Activated T-helper 2 cell treated with anti-CD3 and anti-CD28 coated beads, Interferon-gamma antibody, Interleukin-2, Interleukin-4, amounts not matched to agents 10 μg/mL and 5 μg/mL and 100 μg/mL, durations not matched to agents 14 hours and 24 hours and 36 hours (primary cell): Measurements from ENCODE around the gene IL22RA1. TPM values are rescaled to one million over a fixed set of nuclear protein-coding genes. Genes with fewer than 3 reads are reported as not detected.

ENCODE experiments used
- DNase-seq: peaks from one replicate; pipeline ENCODE4 v3.0.0; 2021; ENCODE audit warnings: low spot score
- H3K27ac Mint-ChIP-seq: one replicate; pipeline ENCODE4 v1.8.0; 2021; ENCODE audit warnings: mixed read lengths
- H3K27me3 Mint-ChIP-seq: one replicate; pipeline ENCODE4 v1.8.0; 2021; ENCODE audit warnings: low read depth, mixed read lengths
- H3K36me3 Mint-ChIP-seq: one replicate; pipeline ENCODE4 v1.8.0; 2021; ENCODE audit warnings: low read depth, mixed read lengths
- H3K4me1 Mint-ChIP-seq: one replicate; pipeline ENCODE4 v1.8.0; 2021; ENCODE audit warnings: low read depth, mixed read lengths
- H3K4me3 Mint-ChIP-seq: one replicate; pipeline ENCODE4 v1.8.0; 2021; ENCODE audit warnings: low read depth, mild to moderate bottlenecking, moderate library complexity, mixed read lengths
- H3K9me3 Mint-ChIP-seq: one replicate; pipeline ENCODE4 v1.8.0; 2021; ENCODE audit warnings: mixed read lengths
- intact Hi-C: fragments of 100-400 bp; cut with micrococcal nuclease; formaldehyde crosslinking; loops from one replicate; pipeline ENCODE4 v1.15.1; 2023
- total RNA-seq: library from RNA; stranded (reverse); gene quantifications from 2 replicates; pipeline ENCODE4 v1.2.3, GENCODE V29; 2022

The IL22RA1 gene
- total RNA-seq, 1 donor from 2014 or later, result not detected

- Mint-ChIP-seq H3K4me3 (no peak overlapping the region), H3K9me3 (no peaks in the 10 kb centered on the region), H3K4me1 (no peaks in the 10 kb centered on the region), H3K27me3 (peaks cover 7% of the 10 kb centered on the region), H3K36me3 (no peaks in the 10 kb centered on the region), H3K27ac (no peak overlapping the region)
- intact Hi-C loops, result no loop called here
- no peak for DNase-seq
These were observed 1.5 kb downstream of the IL22RA1 start for GRCh38 chr1:24141311-24141997.

- Mint-ChIP-seq H3K36me3 (no peaks in the 10 kb centered on the region), H3K4me3 (no peak overlapping the region), H3K4me1 (no peaks in the 10 kb centered on the region), H3K27me3 (peaks cover 4% of the 10 kb centered on the region), H3K27ac (no peak overlapping the region), H3K9me3 (no peaks in the 10 kb centered on the region)
- DNase-seq, result no peak
- intact Hi-C loops, result no loop called here
These were observed 2.2 kb downstream of the IL22RA1 start for GRCh38 chr1:24140741-24141181.

- no peak for DNase-seq
- H3K27ac Mint-ChIP-seq, result no peak overlapping the region
- intact Hi-C loops, result no loop called here
- no peaks in the 10 kb centered on the region for H3K4me1 Mint-ChIP-seq
- no peaks in the 10 kb centered on the region for H3K36me3 Mint-ChIP-seq
- H3K9me3 Mint-ChIP-seq, result no peaks in the 10 kb centered on the region
- peaks cover 6% of the 10 kb centered on the region for H3K27me3 Mint-ChIP-seq
- no peak overlapping the region for H3K4me3 Mint-ChIP-seq
These were observed 3.0 kb downstream of the IL22RA1 start for GRCh38 chr1:24139841-24140425.

GRCh38 chr1:24139222-24139489, 3.8 kb downstream of the IL22RA1 start:
- H3K9me3 Mint-ChIP-seq, result no peaks in the 10 kb centered on the region
- H3K4me1 Mint-ChIP-seq, result no peaks in the 10 kb centered on the region
- DNase-seq, result no peak
- no peaks in the 10 kb centered on the region for H3K36me3 Mint-ChIP-seq
- no peak overlapping the region for H3K27ac Mint-ChIP-seq
- peaks cover 4% of the 10 kb centered on the region for H3K27me3 Mint-ChIP-seq
- intact Hi-C loops, result no loop called here
- no peak overlapping the region for H3K4me3 Mint-ChIP-seq

- Mint-ChIP-seq H3K4me3 (no peak overlapping the region), H3K9me3 (no peaks in the 10 kb centered on the region), H3K4me1 (no peaks in the 10 kb centered on the region)
These were observed 4.3 kb downstream of the IL22RA1 start for GRCh38 chr1:24138476-24139221.

GRCh38 chr1:24136956-24137539, 5.9 kb downstream of the IL22RA1 start:
- Mint-ChIP-seq H3K27ac (no peak overlapping the region), H3K36me3 (no peaks in the 10 kb centered on the region), H3K4me3 (no peak overlapping the region), H3K9me3 (no peaks in the 10 kb centered on the region), H3K4me1 (no peaks in the 10 kb centered on the region), H3K27me3 (peaks cover 6% of the 10 kb centered on the region)
- DNase-seq, result no peak
- intact Hi-C loops, result no loop called here

More at GRCh38 chr1:24138476-24139221, 4.3 kb downstream of the IL22RA1 start:
- Mint-ChIP-seq H3K27ac (no peak overlapping the region), H3K36me3 (no peaks in the 10 kb centered on the region), H3K27me3 (peaks cover 4% of the 10 kb centered on the region)
- no peak for DNase-seq
- intact Hi-C loops, result no loop called here

- no peaks in the 10 kb centered on the region for H3K36me3 Mint-ChIP-seq
- intact Hi-C loops, result no loop called here
These were observed 8.6 kb downstream of the IL22RA1 start for GRCh38 chr1:24134376-24134775.

GRCh38 chr1:24133819-24134218, 9.1 kb downstream of the IL22RA1 start:
- no peaks in the 10 kb centered on the region for H3K36me3 Mint-ChIP-seq

More at GRCh38 chr1:24134376-24134775, 8.6 kb downstream of the IL22RA1 start:
- no peaks in the 10 kb centered on the region for H3K4me1 Mint-ChIP-seq
- no peak overlapping the region for H3K4me3 Mint-ChIP-seq
- DNase-seq, result no peak
- peaks cover 7% of the 10 kb centered on the region for H3K27me3 Mint-ChIP-seq
- no peak overlapping the region for H3K27ac Mint-ChIP-seq
- peaks cover 7% of the 10 kb centered on the region for H3K9me3 Mint-ChIP-seq

GRCh38 chr1:24130385-24130784, 12.6 kb downstream of the IL22RA1 start:
- Mint-ChIP-seq H3K9me3 (peaks cover 7% of the 10 kb centered on the region), H3K36me3 (no peaks in the 10 kb centered on the region), H3K27ac (no peak overlapping the region), H3K4me1 (no peaks in the 10 kb centered on the region), H3K4me3 (no peak overlapping the region), H3K27me3 (peaks cover 12% of the 10 kb centered on the region)
- no peak for DNase-seq
- intact Hi-C loops, result no loop called here

More at GRCh38 chr1:24133819-24134218, 9.1 kb downstream of the IL22RA1 start:
- intact Hi-C loops, result no loop called here
- Mint-ChIP-seq H3K4me3 (no peak overlapping the region), H3K27ac (no peak overlapping the region), H3K27me3 (peaks cover 10% of the 10 kb centered on the region), H3K4me1 (no peaks in the 10 kb centered on the region), H3K9me3 (peaks cover 7% of the 10 kb centered on the region)
- no peak for DNase-seq

- Mint-ChIP-seq H3K9me3 (peaks cover 7% of the 10 kb centered on the region), H3K27ac (no peak overlapping the region), H3K4me1 (no peaks in the 10 kb centered on the region), H3K4me3 (no peak overlapping the region), H3K27me3 (peaks cover 8% of the 10 kb centered on the region), H3K36me3 (no peaks in the 10 kb centered on the region)
- DNase-seq, result no peak
- intact Hi-C loops, result no loop called here
These were observed 15.1 kb downstream of the IL22RA1 start for GRCh38 chr1:24127801-24128363.

- DNase-seq, result no peak
- Mint-ChIP-seq H3K36me3 (no peaks in the 10 kb centered on the region), H3K27me3 (peaks cover 6% of the 10 kb centered on the region), H3K4me1 (no peaks in the 10 kb centered on the region), H3K27ac (no peak overlapping the region), H3K4me3 (no peak overlapping the region), H3K9me3 (peaks cover 7% of the 10 kb centered on the region)
- intact Hi-C loops, result no loop called here
These were observed 15.7 kb downstream of the IL22RA1 start for GRCh38 chr1:24127134-24127800.

GRCh38 chr1:24126672-24127023, 16.3 kb downstream of the IL22RA1 start:
- peaks cover 6% of the 10 kb centered on the region for H3K27me3 Mint-ChIP-seq
- no peaks in the 10 kb centered on the region for H3K36me3 Mint-ChIP-seq
- peaks cover 7% of the 10 kb centered on the region for H3K9me3 Mint-ChIP-seq
- no peaks in the 10 kb centered on the region for H3K4me1 Mint-ChIP-seq
- H3K4me3 Mint-ChIP-seq, result no peak overlapping the region
- DNase-seq, result no peak
- intact Hi-C loops, result no loop called here
- no peak overlapping the region for H3K27ac Mint-ChIP-seq
